Nephron progenitor cell (in vitro differentiated cells): ENCODE data around the gene FOXP4.

Source experiments
- DNase-seq: peaks from one replicate; pipeline ENCODE4 v3.0.0; 2021
- H3K27ac Mint-ChIP-seq: 2 replicates; pipeline ENCODE4 v1.8.0; 2021; ENCODE audit warnings: mild to moderate bottlenecking, moderate library complexity, mixed read lengths
- H3K27me3 Mint-ChIP-seq: 2 replicates; pipeline ENCODE4 v1.8.0; 2021; ENCODE audit warnings: mild to moderate bottlenecking, low read depth, mixed read lengths; ENCODE audit not compliant: poor library complexity
- H3K36me3 Mint-ChIP-seq: 2 replicates; pipeline ENCODE4 v1.8.0; 2021; ENCODE audit warnings: low read depth, mixed read lengths
- H3K4me1 Mint-ChIP-seq: 2 replicates; pipeline ENCODE4 v1.8.0; 2021; ENCODE audit warnings: mixed read lengths
- H3K4me3 Mint-ChIP-seq: 2 replicates; pipeline ENCODE4 v1.8.0; 2021; ENCODE audit warnings: mild to moderate bottlenecking, moderate library complexity, mixed read lengths
- H3K9me3 Mint-ChIP-seq: 2 replicates; pipeline ENCODE4 v1.8.0; 2021; ENCODE audit warnings: mild to moderate bottlenecking, moderate library complexity, mixed read lengths
- TF ChIP-seq, protein P1 (sequence below): fragments of 200-600 bp; sonication (generic); IDR thresholded peaks from 2 replicates; pipeline ENCODE4 v1.5.0; 2021; ENCODE audit warnings: antibody characterized with exemption

FOXP4 gene

DNA sequence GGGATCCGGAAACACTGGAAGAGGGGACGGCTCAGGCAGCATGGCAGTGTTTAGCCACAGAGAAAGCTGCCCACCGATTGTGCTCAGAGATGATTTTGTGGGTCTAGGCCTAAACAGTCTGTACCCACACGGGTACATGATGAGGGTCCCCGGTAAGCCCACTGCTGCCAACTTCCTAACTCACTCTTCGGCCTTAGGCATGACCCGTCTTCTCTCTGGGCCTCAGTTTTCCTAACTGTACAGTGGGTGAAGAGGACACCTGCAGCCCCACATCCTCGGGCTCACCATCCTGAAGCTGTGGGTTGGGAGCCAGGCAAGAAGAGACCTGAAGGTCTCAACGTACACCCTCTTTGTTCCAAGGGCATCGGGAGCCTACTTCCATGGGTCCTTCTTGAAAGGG, 6.5 kb downstream of the FOXP4 start:
- TF ChIP-seq, protein P1, sequence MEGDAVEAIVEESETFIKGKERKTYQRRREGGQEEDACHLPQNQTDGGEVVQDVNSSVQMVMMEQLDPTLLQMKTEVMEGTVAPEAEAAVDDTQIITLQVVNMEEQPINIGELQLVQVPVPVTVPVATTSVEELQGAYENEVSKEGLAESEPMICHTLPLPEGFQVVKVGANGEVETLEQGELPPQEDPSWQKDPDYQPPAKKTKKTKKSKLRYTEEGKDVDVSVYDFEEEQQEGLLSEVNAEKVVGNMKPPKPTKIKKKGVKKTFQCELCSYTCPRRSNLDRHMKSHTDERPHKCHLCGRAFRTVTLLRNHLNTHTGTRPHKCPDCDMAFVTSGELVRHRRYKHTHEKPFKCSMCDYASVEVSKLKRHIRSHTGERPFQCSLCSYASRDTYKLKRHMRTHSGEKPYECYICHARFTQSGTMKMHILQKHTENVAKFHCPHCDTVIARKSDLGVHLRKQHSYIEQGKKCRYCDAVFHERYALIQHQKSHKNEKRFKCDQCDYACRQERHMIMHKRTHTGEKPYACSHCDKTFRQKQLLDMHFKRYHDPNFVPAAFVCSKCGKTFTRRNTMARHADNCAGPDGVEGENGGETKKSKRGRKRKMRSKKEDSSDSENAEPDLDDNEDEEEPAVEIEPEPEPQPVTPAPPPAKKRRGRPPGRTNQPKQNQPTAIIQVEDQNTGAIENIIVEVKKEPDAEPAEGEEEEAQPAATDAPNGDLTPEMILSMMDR = no peak
- Mint-ChIP-seq H3K27me3 (peaks cover 74% of the 10 kb centered on the region), H3K36me3 (peaks cover 56% of the 10 kb centered on the region), H3K4me1 (peaks cover 87% of the 10 kb centered on the region), H3K4me3 (peak overlapping the region; percentile 17), H3K27ac (no peak overlapping the region), H3K9me3 (no peaks in the 10 kb centered on the region)
- DNase-seq = no peak

GRCh38 chr6:41553405-41553999, 7.3 kb downstream of the FOXP4 start:
- no peaks in the 10 kb centered on the region for H3K9me3 Mint-ChIP-seq
- TF ChIP-seq, protein P1 = no peak
- no peak for DNase-seq
- peaks cover 89% of the 10 kb centered on the region for H3K4me1 Mint-ChIP-seq
- H3K27me3 Mint-ChIP-seq = peaks cover 68% of the 10 kb centered on the region
- H3K27ac Mint-ChIP-seq = no peak overlapping the region
- peak overlapping the region; percentile 73 for H3K4me3 Mint-ChIP-seq
- peaks cover 56% of the 10 kb centered on the region for H3K36me3 Mint-ChIP-seq

GRCh38 chr6:41555326-41556300, 9.4 kb downstream of the FOXP4 start:
- peaks cover 89% of the 10 kb centered on the region for H3K4me1 Mint-ChIP-seq
- H3K27me3 Mint-ChIP-seq = peaks cover 53% of the 10 kb centered on the region
- no peak overlapping the region for H3K27ac Mint-ChIP-seq
- H3K4me3 Mint-ChIP-seq = no peak overlapping the region
- H3K9me3 Mint-ChIP-seq = no peaks in the 10 kb centered on the region
- no peak for DNase-seq
- peaks cover 45% of the 10 kb centered on the region for H3K36me3 Mint-ChIP-seq
- TF ChIP-seq, protein P1 = no peak

- Mint-ChIP-seq H3K27ac (no peak overlapping the region), H3K27me3 (peaks cover 43% of the 10 kb centered on the region), H3K9me3 (no peaks in the 10 kb centered on the region), H3K4me3 (no peak overlapping the region), H3K36me3 (peaks cover 28% of the 10 kb centered on the region), H3K4me1 (peaks cover 85% of the 10 kb centered on the region)
- no peak for DNase-seq
- TF ChIP-seq, protein P1 = no peak
Observed at GRCh38 chr6:41557335-41557734, 11.2 kb downstream of the FOXP4 start.

DNA sequence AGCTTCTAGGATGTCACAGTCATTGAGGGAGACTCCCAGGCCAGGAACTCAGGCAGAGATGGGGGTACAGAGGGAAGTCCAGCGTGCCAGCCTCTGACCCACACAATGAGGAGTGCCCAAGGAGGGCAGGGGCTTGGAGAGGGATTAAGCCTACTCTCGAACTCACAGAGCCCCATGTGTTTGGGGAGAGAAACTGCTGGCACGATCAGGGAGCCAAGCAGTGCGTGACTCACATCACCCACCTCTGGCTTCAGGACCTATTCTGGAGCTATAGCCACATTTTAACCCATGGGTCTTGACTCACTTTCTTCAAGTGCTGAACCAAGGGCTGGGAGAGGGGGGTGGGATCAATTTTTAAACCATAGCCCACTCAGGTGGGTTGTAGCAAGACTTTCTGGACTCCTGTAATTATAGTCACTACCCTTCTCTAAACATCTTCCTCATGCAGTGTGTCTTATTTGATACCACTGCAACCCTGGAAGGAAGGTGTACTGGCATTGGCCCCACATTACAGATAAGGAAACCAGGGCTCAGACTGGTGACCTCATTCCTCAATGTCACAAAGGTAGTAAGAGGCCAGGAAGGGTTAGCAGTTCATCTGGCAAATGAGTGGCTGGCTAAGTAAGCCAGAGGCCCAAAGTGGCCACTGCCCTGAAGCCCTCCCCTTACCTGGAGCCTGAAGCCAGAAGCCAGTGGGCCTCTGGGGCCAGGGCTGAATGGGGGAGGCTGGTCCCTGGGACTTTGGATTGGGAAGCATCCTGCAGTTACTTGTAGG, 12.0 kb downstream of the FOXP4 start:
- Mint-ChIP-seq H3K27me3 (peaks cover 36% of the 10 kb centered on the region), H3K27ac (no peak overlapping the region), H3K4me3 (no peak overlapping the region), H3K36me3 (peaks cover 27% of the 10 kb centered on the region), H3K4me1 (peaks cover 85% of the 10 kb centered on the region), H3K9me3 (no peaks in the 10 kb centered on the region)
- DNase-seq = no peak
- TF ChIP-seq, protein P1 = no peak
